Measurements from ENCODE around the gene NIN. TPM values are rescaled to one million over a fixed set of nuclear protein-coding genes. Genes with fewer than 3 reads are reported as not detected.

The NIN gene
- total RNA-seq, 4 donors from 2014 or later, result 24.1 to 35.7 (median 30.7) TPM

- DNase-seq (ENCODE audit: low spot score in 2 of 2), result no peak
- TF ChIP-seq EP300 (IDR thresholded peaks at IDR 0.05), result no peak
- no peak for TF ChIP-seq POLR2A (IDR thresholded peaks at IDR 0.05)
- TF ChIP-seq, protein P1, sequence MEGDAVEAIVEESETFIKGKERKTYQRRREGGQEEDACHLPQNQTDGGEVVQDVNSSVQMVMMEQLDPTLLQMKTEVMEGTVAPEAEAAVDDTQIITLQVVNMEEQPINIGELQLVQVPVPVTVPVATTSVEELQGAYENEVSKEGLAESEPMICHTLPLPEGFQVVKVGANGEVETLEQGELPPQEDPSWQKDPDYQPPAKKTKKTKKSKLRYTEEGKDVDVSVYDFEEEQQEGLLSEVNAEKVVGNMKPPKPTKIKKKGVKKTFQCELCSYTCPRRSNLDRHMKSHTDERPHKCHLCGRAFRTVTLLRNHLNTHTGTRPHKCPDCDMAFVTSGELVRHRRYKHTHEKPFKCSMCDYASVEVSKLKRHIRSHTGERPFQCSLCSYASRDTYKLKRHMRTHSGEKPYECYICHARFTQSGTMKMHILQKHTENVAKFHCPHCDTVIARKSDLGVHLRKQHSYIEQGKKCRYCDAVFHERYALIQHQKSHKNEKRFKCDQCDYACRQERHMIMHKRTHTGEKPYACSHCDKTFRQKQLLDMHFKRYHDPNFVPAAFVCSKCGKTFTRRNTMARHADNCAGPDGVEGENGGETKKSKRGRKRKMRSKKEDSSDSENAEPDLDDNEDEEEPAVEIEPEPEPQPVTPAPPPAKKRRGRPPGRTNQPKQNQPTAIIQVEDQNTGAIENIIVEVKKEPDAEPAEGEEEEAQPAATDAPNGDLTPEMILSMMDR (IDR thresholded peaks at IDR 0.05), result no peak
- H3K4me1 ChIP-seq, result peaks cover 0 to 45% (median 11%) of the 10 kb centered on the region in 4 donors
- no peaks in the 10 kb centered on the region for H3K9me3 ChIP-seq
- 95% methylated on average over 8 of the region's 8 CpGs for WGBS, 2 donors
- no peak overlapping the region for H3K27ac ChIP-seq
- no peaks in the 10 kb centered on the region for H3K27me3 ChIP-seq
- no peak overlapping the region for H3K4me3 ChIP-seq
- no peaks in the 10 kb centered on the region for H3K36me3 ChIP-seq
These were observed 4.3 kb downstream of the NIN start for GRCh38 chr14:50826681-50827080.

GRCh38 chr14:50825307-50825706 is 5.7 kb downstream of the NIN start:
- TF ChIP-seq, protein P1 (IDR thresholded peaks at IDR 0.05), result no peak
- no peak for TF ChIP-seq POLR2A (IDR thresholded peaks at IDR 0.05)
- TF ChIP-seq EP300 (IDR thresholded peaks at IDR 0.05), result no peak
- H3K9me3 ChIP-seq, result no peaks in the 10 kb centered on the region
- no peak overlapping the region for H3K4me3 ChIP-seq
- 98 to 100% methylated on average over 1 of the region's 1 CpG for WGBS, 2 donors
- H3K27me3 ChIP-seq, result no peaks in the 10 kb centered on the region
- no peak overlapping the region for H3K27ac ChIP-seq
- H3K4me1 ChIP-seq, result peaks cover 0 to 55% (median 12%) of the 10 kb centered on the region in 4 donors
- no peaks in the 10 kb centered on the region for H3K36me3 ChIP-seq
- DNase-seq (ENCODE audit: low spot score in 2 of 2), result no peak

GRCh38 chr14:50823762-50824636 is 7.0 kb downstream of the NIN start:
- no peaks in the 10 kb centered on the region for H3K36me3 ChIP-seq
- peak overlapping the region in 2 of 4 donors; percentile 13 to 50 for H3K27ac ChIP-seq
- TF ChIP-seq POLR2A (IDR thresholded peaks at IDR 0.05), result no peak
- TF ChIP-seq, protein P1 (IDR thresholded peaks at IDR 0.05), result no peak
- TF ChIP-seq EP300 (IDR thresholded peaks at IDR 0.05), result no peak
- peak overlapping the region in 1 of 4 donors; percentile 19 for H3K4me3 ChIP-seq
- WGBS, 2 donors, result 76 to 80% methylated on average over 10 of the region's 10 CpGs
- peaks cover 0 to 46% (median 10%) of the 10 kb centered on the region in 4 donors for H3K4me1 ChIP-seq
- H3K27me3 ChIP-seq, result no peaks in the 10 kb centered on the region
- no peaks in the 10 kb centered on the region for H3K9me3 ChIP-seq
- DNase-seq (ENCODE audit: low spot score in 2 of 2), result no peak

- H3K27ac ChIP-seq, result peak overlapping the region in 2 of 4 donors; percentile 13 to 50
- no peaks in the 10 kb centered on the region for H3K27me3 ChIP-seq
- no peaks in the 10 kb centered on the region for H3K36me3 ChIP-seq
- TF ChIP-seq EP300 (IDR thresholded peaks at IDR 0.05) (no peak), POLR2A (IDR thresholded peaks at IDR 0.05) (no peak)
- TF ChIP-seq, protein P1 (IDR thresholded peaks at IDR 0.05), result no peak
- no peak overlapping the region for H3K4me3 ChIP-seq
- peak in 1 of 2 donors; percentile 35 for DNase-seq (ENCODE audit: low spot score in 2 of 2)
- 69 to 74% methylated on average over 11 of the region's 11 CpGs for WGBS, 2 donors
- H3K4me1 ChIP-seq, result peaks cover 0 to 38% (median 10%) of the 10 kb centered on the region in 4 donors
- H3K9me3 ChIP-seq, result no peaks in the 10 kb centered on the region
These were observed 7.8 kb downstream of the NIN start for GRCh38 chr14:50823051-50823761.
